HG03060 (cell line): Measurements from ENCODE around the gene AGGF1.
"Not testable (repeated sequence)": the region's sequence is repeated elsewhere in the genome, so short reads cannot be mapped to it uniquely, and the experiment has no call there.

Experiments used
- ATAC-seq: cut with Tn5 transposase; IDR thresholded peaks from one replicate; pipeline ENCODE4 v1.9.1; 2021; ENCODE audit warnings: low read depth, moderate number of reproducible peaks; ENCODE audit not compliant: unreplicated experiment

Gene AGGF1

GRCh38 chr5:77083088-77083487 lies 52.9 kb downstream of the AGGF1 start:
- no peak for ATAC-seq

- no peak for ATAC-seq
Measured at GRCh38 chr5:77086368-77086688, 56.1 kb downstream of the AGGF1 start.

- ATAC-seq: no peak
Measured at GRCh38 chr5:77086689-77087483, 56.7 kb downstream of the AGGF1 start, which contains the start of gene ZBED3. Gene ZBED3 (minus strand): TSS chr5:77087285. CDS start chr5:77077878, 9,407 bp downstream.

GRCh38 chr5:77087484-77088261 lies 57.5 kb downstream of the AGGF1 start:
- ATAC-seq: no peak

- ATAC-seq: no peak
Measured at GRCh38 chr5:77095189-77095588, 65.0 kb downstream of the AGGF1 start.

- ATAC-seq: no peak
Measured at GRCh38 chr5:77101298-77101697, 71.1 kb downstream of the AGGF1 start.

- ATAC-seq: no peak
Measured at GRCh38 chr5:77102549-77102948, 72.3 kb downstream of the AGGF1 start.

- ATAC-seq: no peak
Measured at GRCh38 chr5:77103457-77103856, 73.3 kb downstream of the AGGF1 start.

GRCh38 chr5:77104813-77105212 lies 74.6 kb downstream of the AGGF1 start:
- ATAC-seq: no peak

GRCh38 chr5:77107035-77107434 lies 76.8 kb downstream of the AGGF1 start:
- not testable (repeated sequence) for ATAC-seq
